Pancreas (tissue), 10 donors: Measurements from ENCODE around the gene SSBP3. TPM values are rescaled to one million over a fixed set of nuclear protein-coding genes. Genes with fewer than 3 reads are reported as not detected.

Source experiments
- ATAC-seq, 4 donors: fragments of 200-7000 bp; cut with Tn5 transposase; one replicate each; pipeline versions ENCODE4 v1.8.0 to v1.9.1; 2020; ENCODE audit warnings: mild to moderate bottlenecking in 4 of 4, moderate library complexity in 4 of 4
- DNase-seq, 6 donors: peaks; one replicate each; pipeline ENCODE4 v3.0.0-alpha.2; 2020
- FAIRE-seq: peaks from 2 replicates; lab custom pipeline; 2012; peaks lifted over from hg19 to GRCh38; lab: Jason Lieb, UNC
- H3K27ac ChIP-seq, 4 donors: fragments of 200-600 bp; sonication (generic); 1 replicate in 3 of 4; 2 replicates in 1 of 4; pipeline versions ENCODE4 v1.5.0 to v1.8.0; 2020
- H3K27me3 ChIP-seq, 4 donors: fragments of 200-600 bp; one replicate each; pipeline ENCODE4 v1.8.0; 2021
- H3K36me3 ChIP-seq, 3 donors: fragments of 200-600 bp; sonication (generic) in 1 of 3; one replicate each; pipeline versions ENCODE4 v1.5.0 to v1.8.0; 2020 to 2021
- H3K4me1 ChIP-seq, 3 donors: fragments of 200-600 bp; one replicate each; pipeline ENCODE4 v1.8.0; 2021
- H3K4me3 ChIP-seq, 4 donors: fragments of 200-600 bp; sonication (generic) in 2 of 4; one replicate each; pipeline versions ENCODE4 v1.5.0 to v1.8.0; 2020 to 2021
- H3K9me3 ChIP-seq, 4 donors: fragments of 200-600 bp; one replicate each; pipeline ENCODE4 v1.8.0; 2021
- CTCF ChIP-seq, 4 donors: fragments of 200-600 bp; sonication (generic) in 3 of 4; IDR thresholded peaks; one replicate each; pipeline versions ENCODE4 v1.5.0 to v1.8.0; 2021; ENCODE audit warnings: antibody characterized with exemption in 4 of 4
- WGBS, 2 donors: extraction: QIAGEN DNeasy Blood & Tissue Kit; methylation state at CpG; one replicate each; pipeline ENCODE4 v1.1.7; 2013; 5-methylcytosine and 5-hydroxymethylcytosine counted together
- intact Hi-C, 3 donors: fragments of 100-400 bp; cut with DNase I; formaldehyde crosslinking; loops; one replicate each; pipeline versions ENCODE4 v1.11.1 to v1.14.2; 2022
- polyA plus RNA-seq, 2 donors: library from polyadenylated mRNA; stranded (reverse); fragments of 200-250 nt; gene quantifications; one replicate each; pipeline ENCODE4 v1.2.3, GENCODE V29; 2013
- total RNA-seq, 6 donors: library from RNA; stranded (reverse); fragmentation: NEBNext Ultra II Directional in 4 of 6; extraction: Animal tissue kit (Norgen Biotek cat#: 25700) in 4 of 6; gene quantifications; one replicate each; pipeline versions ENCODE4 v1.2.1 to v1.2.4, GENCODE V29; 2021 to 2023
- donor health status: healthy with polysubstance abuse.
- donor health status: DM: no; HTN: no; CAD: no; lungs with moderate emphysema.
- donor health status: DM: no; HTN: no; CAD: no.
- donor health status: control.
- donor health status: control.
- donor health status: Bipolar disorder and iron deficiency.
- donor health status: DM: yes; HTN: yes; CAD: no.
- donor health status: DM: no; HTN: no; CAD: no.
- donor health status: DM: no; HTN: no; CAD: no.
- donor health status: DM: yes; HTN: yes; CAD: no.

SSBP3 gene
- total and polyA plus RNA-seq, 8 donors: 16.4 to 31.0 (median 22.9) TPM

- Histone ChIP-seq H3K9me3 (no peaks in the 10 kb centered on the region), H3K4me3 (no peak overlapping the region), H3K36me3 (no peaks in the 10 kb centered on the region), H3K27ac (no peak overlapping the region), H3K4me1 (peaks cover 0 to 7% (median 7%) of the 10 kb centered on the region in 3 donors), H3K27me3 (no peaks in the 10 kb centered on the region)
- intact Hi-C loops: loop anchor here in 1 of 3 donors (10.0 kb wide), 1 partner anchor 185 kb away; no protein-coding TSS in a partner anchor
- no peak for FAIRE-seq
- no peak for TF ChIP-seq CTCF (IDR thresholded peaks at IDR 0.05)
- no peak for DNase-seq
- ATAC-seq: no peak
- 76% methylated on average over 19 of the region's 19 CpGs for WGBS, 2 donors
Observed at GRCh38 chr1:54309631-54310366, 96.4 kb downstream of the SSBP3 start.

DNA sequence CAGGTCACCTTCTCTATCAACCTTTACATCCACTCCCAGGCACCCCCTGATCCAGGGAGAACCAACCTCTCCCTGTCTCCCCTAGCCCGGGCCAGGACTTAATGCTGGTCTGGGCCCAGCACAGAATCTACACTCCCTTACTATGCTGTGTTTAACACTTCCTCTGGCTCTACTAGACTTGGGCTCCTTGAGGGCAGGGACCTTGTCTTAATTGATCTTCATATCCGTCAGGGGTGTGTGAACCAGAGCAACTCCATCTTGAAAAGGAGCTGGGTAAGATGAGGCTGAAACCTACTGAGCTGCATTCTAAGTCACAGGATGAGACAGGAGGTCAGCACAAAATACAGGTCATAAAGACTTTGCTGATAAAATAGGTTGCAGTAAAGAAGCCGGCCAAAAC is 98.9 kb downstream of the SSBP3 start:
- H3K27ac ChIP-seq: no peak overlapping the region
- H3K27me3 ChIP-seq: no peaks in the 10 kb centered on the region
- 98 to 100% methylated on average over 3 of the region's 3 CpGs for WGBS, 2 donors
- FAIRE-seq (no peak), ATAC-seq (no peak), DNase-seq (no peak)
- H3K9me3 ChIP-seq: no peaks in the 10 kb centered on the region
- H3K36me3 ChIP-seq: no peaks in the 10 kb centered on the region
- no peaks in the 10 kb centered on the region for H3K4me1 ChIP-seq
- intact Hi-C loops: no loop called here
- no peak overlapping the region for H3K4me3 ChIP-seq
- TF ChIP-seq CTCF (IDR thresholded peaks at IDR 0.05): no peak

DNA sequence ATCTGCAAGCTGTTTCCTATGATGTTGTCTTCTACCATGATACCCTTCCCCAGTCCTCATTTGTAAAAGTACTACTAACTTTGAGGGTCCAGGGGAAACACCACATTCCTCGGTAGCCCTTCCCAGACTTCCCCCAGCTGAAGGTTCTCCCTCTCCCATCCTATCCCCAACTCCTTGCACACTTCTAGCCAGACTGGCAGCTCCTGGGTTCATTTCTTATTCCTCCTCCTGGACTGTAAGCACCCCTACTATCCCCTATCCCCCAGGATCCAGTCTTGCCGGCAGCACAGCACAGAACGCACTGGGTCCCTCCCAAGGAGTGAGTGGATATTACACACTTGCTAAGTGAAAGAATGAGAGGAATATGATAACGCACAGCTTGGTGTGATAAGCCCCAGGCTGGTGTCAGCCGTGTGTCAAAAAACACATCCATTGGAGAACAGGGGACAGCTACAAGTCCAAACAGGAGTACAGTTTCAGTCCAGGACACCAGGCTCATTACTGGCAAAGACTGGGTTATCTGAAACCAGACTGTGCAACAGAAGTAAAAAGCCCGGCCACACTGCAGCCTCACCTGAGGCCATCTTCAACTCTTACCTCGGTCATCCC is 100.2 kb downstream of the SSBP3 start:
- ATAC-seq: no peak
- no peaks in the 10 kb centered on the region for H3K36me3 ChIP-seq
- no peaks in the 10 kb centered on the region for H3K27me3 ChIP-seq
- H3K27ac ChIP-seq: no peak overlapping the region
- no peaks in the 10 kb centered on the region for H3K9me3 ChIP-seq
- TF ChIP-seq CTCF (IDR thresholded peaks at IDR 0.05): no peak
- WGBS, 2 donors: 82 to 88% methylated on average over 7 of the region's 7 CpGs
- DNase-seq: no peak
- no peak overlapping the region for H3K4me3 ChIP-seq
- FAIRE-seq: no peak
- H3K4me1 ChIP-seq: no peaks in the 10 kb centered on the region
- intact Hi-C loops: no loop called here

- H3K27me3 ChIP-seq: no peaks in the 10 kb centered on the region
- H3K27ac ChIP-seq: no peak overlapping the region
- DNase-seq (no peak), FAIRE-seq (no peak), ATAC-seq (no peak)
- no peak overlapping the region for H3K4me3 ChIP-seq
- intact Hi-C loops: no loop called here
- WGBS, 2 donors: 85 to 89% methylated on average over 2 of the region's 2 CpGs
- no peaks in the 10 kb centered on the region for H3K36me3 ChIP-seq
- no peaks in the 10 kb centered on the region for H3K9me3 ChIP-seq
- H3K4me1 ChIP-seq: no peaks in the 10 kb centered on the region
- TF ChIP-seq CTCF (IDR thresholded peaks at IDR 0.05): no peak
Observed at GRCh38 chr1:54304518-54304917, 101.7 kb downstream of the SSBP3 start.
